ENCODE results near the gene PHOX2A.
"Not testable (repeated sequence)": the region's sequence is repeated elsewhere in the genome, so short reads cannot be mapped to it uniquely, and the experiment has no call there.

- TF ChIP-seq CTCF (IDR thresholded peaks at IDR 0.05; ENCODE audit: low read depth, low read length); EZH2phosphoT487 (IDR thresholded peaks at IDR 0.05; ENCODE audit: low read depth): not testable (repeated sequence)
These were observed 23.0 kb upstream of the PHOX2A start for GRCh38 chr11:72266960-72267359.

Measured in OCI-LY3 (cell line).